GM18508 (cell line): Measurements from ENCODE around the gene MEI1.
"Not testable (repeated sequence)": the region's sequence is repeated elsewhere in the genome, so short reads cannot be mapped to it uniquely, and the experiment has no call there.

ENCODE experiments used
- ATAC-seq: cut with Tn5 transposase; IDR thresholded peaks from one replicate; pipeline ENCODE4 v1.9.1; 2021; ENCODE audit warnings: moderate number of reproducible peaks; ENCODE audit not compliant: insufficient read depth, unreplicated experiment

MEI1 gene

DNA sequence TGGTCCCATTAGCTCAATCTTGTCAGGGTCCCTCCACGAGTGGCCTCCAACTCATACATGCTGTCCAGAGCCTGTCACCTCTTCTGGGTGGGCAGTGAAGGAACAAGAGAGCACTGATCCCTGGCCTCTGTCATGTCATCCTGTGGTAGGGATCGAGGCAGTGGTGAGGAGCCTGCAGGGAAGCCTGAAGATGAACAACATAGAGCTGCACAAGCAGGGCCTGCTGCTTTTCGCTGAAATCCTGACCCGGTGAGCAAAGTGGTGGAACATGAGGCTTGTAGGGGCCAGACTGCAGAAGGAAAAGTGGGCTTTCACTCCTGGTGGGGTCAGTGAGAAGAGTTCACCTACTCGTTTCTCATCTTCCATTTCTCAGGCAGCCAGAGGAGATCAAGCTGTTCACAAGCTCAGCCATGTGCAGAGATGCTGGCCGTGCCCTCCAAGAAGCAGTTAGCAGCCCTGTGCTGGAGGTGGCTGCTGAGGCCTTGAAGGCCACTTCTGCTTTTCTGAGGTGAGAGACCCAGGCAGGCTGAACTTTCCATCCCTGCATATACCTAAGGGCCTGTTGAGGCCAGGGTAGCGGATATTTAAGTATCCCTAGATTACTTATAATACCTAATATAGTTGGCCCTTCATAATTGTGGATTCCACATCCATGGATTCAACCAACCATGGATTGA, 32.9 kb downstream of the MEI1 start:
- no peak for ATAC-seq

DNA sequence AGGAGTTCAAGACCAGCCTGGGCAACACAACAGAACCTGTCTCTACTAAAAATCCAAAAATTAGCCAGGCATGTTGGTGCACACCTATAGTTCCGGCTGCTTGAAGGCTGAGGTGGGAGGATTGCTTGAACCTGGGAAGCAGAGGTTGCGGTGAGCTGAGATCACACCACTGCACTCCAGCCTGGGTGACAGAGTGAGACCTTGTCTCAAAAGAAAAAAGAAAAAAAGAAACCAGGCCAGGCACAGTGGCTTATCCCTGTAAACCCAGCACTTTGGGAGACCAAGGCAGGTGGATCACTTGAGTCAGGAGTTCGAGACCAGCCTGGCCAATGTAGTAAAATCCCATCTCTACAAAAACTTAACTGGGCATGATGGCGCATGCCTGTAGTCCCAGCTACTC, 33.9 kb downstream of the MEI1 start:
- not testable (repeated sequence) for ATAC-seq

DNA sequence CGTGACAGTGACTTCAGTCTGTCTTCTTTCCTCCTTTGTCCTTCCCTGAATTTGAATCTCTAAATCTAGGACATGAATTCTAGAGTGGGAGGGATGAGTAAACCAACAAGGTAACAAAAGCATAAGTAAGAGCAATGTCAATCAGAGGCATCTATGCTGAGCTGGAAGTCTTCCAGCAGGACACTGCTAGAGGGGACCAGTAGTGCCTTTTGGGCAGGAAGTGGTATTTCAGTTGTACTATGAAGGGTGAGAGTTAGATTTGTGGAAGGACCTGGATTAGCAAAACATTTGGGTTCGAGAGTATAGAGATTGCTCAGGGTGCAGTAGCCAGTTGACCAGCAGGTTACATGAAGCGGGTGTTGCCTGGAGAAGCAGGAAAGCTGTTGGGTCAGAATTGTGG, 40.3 kb downstream of the MEI1 start:
- ATAC-seq: no peak

DNA sequence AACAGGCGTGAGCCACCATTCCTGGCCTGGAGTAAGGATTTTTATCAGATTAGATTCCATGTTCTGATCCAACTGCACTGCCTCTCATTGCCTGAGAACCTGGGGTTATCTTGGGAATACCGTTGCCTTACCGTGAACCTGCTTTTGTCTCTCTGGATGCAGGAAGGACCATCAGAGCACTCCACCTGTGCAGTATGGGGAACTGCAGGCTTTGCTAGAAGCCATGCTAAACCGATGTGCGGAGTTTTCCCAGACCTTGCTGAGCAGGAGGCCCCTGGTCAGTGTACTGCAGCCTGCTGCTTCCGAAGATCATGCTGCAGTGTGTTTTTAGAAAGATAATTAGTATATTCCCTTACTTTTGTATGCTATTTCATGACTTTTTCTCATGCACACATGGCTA, 43.6 kb downstream of the MEI1 start:
- ATAC-seq: no peak

DNA sequence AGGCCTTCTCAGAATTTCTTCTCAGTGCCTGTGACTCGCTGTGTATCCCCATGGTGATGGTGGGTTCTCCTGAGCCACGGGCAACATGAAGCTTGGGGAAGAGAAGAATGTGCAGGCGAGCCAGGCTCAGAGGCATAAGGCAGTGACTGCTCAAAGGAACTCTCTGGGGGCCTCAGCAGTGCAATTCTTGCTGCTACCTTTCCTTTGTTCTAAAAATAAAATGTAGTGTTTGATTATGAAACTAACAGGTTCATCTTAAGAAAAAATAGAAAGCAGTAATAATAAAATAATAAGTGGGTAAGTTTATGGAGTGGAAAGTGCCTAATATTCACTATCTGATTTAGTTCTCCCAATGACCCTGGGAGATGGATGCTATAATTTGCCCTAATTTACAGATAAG, 46.7 kb downstream of the MEI1 start:
- no peak for ATAC-seq

DNA sequence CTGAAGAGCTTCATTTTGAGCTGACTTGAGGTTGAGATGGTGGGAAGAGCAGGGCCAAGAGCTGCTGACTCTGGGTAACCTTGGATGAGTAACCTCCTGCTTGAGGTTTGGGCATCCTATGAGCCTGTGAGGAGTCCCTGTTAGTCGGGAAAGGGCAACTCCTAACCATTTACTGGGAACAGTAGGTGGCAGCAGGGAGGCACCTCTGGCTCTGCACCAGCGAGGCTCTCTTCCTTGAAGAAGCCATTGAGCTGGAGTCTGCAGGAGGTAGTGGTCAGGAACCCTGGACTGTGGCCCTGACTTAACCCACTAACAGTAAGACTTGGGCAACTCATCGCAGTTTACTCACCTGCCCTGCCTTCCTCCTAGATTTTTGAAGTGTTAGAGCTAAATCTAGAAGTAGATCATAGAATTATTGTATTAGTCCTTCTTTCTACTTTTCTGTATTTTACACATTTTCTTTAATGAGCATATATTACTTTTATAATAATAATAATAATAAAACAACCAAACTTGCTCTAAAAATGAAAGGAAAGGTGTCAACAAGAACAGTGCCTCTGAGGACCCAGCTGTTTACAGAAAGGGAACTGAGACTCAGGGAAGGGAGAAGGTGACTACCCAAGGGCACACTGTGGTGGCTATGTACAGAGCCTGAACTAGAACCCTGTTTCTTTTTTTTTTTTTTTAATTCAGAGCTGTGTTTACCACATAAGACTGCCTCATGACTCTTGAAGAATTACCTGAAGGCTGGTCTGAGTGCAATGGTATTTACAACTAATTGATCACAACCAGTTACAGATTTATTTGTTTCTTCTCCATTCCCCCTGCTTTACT, 47.5 kb downstream of the MEI1 start:
- peak; percentile 42 for ATAC-seq

DNA sequence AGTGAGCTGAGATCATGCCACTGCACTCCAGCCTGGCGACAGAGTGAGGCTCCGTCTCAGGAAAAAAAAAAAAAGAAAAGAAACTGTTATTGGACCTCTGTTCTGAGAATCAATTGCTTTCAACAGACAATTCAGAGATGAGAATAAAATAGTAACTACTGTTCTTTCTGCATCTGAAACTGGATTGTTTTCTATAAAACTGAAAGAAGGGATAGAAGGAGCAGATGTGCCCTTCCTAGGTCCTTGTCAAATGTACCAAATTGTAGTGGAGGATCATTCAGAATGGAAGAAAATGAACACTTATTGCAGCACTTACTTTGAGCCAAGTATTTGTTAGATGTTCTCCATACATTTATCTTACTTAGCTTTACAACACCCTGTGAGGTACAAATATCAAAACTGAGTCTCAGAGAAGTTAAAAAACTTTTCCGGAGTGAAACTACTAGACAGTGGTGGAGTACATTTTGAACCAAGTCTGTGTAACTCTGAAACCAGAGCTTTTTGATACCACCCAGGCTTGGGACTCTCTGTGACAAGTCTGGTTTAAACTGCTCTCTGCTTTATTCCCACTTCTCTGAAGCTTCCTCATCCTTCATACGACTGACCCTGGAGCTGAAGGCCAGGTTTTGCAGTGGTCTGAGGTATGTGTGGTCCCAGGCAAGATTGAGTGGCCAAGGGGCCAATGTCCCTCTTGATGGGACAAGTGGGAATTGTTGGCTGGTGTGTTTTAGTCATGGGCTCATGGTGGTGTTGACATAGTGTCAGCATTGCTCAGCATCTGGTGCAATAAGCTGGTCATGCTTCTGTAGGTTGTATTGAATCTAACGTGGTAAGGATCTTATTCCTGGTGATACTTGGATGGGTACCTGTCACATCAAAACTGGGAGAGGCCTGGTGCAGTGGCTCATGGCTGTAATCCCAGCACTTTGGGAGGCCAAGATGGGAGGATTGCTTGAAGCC, 53.0 kb downstream of the MEI1 start:
- ATAC-seq: no peak

DNA sequence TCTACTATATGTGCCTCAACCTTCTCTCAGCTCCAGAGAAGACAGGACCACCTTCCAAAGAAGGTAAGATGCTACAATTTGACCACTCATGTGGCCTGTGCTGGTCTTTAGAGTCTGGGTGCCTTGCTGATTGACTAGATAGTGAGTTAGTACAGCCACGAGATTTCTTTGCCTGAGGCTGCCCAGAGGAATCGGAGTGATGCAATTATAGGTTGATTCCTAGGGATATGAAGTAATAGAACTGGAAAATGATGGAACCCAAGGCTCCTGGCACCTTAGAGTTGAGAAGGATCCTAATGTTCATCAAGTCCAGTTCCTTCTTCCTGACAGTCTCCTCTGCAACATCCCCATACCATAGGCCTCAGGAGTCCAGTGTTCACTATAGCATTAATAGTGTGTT, 54.7 kb downstream of the MEI1 start:
- ATAC-seq: no peak

DNA sequence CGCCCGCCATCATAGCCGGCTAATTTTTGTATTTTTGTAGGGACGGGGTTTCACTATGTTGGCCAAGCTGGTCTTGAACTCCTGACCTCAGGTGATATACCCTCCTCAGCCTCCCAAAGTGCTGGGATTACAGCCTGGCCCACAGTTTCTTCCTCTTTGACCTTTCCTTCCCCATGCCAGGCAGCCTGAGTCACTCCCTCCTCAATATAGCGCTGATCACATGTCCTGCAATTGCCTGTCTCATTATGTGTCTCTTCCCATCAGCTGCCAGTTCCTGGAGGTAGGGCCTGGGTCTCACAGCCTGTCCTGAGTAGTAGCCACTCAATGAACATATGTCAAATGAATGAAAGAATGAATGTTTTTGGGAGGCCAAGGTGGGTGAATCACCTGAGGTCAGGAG, 58.2 kb downstream of the MEI1 start:
- ATAC-seq: no peak

DNA sequence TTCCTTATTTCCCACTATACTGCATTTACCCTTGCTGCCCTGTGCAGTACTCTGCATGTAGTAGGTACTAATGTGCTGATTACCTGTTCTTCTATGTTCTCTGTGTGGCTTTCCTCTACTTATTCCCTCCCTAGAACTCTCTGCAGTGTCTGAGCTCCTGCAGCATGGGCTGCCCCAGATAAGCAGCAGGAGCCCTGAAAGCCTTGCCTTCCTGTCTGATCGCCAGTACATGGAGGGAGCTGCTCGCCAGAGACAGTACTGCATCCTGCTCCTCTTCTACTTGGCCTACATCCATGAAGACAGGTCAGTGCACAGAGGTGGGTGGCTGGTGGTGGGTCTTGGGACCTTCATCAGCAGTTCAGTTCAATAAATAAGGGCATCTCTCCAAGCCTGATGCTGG, 58.9 kb downstream of the MEI1 start:
- ATAC-seq: no peak

DNA sequence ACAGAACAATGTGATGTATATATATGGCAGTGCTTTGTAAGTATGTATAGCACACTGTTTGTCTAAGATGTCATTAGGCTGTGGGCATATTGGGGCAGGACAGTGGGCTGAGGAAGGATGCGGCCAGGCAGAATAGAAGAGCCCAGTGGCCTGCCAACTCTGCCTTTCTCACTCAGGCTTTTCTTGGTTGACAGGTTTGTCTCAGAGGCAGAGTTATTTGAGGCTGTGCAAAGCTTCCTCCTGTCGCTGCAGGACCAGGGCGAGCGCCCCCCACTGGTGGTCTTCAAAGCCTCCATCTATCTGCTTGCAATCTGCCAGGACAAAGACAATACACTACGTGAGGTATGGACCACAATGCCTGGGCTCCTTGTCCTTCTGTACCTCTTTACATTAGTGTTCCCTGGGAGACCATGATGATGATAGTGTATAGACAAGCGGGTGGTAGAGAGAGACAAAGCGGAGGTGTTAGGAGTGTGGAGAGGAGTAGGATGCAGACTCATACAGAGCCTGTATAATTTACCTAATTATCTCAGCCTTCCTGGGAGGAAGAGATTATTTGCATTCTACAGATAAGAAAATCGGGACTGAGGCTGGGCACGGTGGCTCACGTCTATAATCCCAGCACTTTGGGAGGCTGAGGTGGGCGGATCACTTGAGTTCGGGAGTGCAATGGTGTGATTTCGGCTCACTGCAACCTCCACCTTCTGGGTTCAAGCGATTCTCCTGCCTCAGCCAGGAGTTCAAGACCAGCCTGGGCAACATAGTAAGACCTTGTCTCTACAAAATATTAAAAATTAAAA, 63.9 kb downstream of the MEI1 start:
- ATAC-seq: no peak

DNA sequence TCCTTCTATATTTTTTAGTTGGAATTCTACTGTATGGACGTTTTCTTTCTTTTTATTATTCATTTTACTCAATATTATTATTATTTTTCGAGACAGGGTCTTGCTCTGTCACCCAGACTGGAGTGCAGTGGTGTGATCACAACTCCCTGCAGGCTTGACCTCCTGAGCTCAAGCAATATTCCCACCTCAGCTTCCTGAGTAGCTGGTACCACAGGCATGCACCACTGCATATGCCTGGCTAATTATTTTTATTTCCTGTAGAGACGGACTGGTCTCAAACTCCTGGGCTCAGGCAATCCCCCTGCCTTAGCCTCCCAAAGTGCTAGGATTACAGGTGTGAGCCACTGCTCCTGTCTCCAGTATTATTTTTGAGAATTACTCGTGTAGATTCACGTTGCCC, 67.2 kb downstream of the MEI1 start:
- ATAC-seq: no peak

DNA sequence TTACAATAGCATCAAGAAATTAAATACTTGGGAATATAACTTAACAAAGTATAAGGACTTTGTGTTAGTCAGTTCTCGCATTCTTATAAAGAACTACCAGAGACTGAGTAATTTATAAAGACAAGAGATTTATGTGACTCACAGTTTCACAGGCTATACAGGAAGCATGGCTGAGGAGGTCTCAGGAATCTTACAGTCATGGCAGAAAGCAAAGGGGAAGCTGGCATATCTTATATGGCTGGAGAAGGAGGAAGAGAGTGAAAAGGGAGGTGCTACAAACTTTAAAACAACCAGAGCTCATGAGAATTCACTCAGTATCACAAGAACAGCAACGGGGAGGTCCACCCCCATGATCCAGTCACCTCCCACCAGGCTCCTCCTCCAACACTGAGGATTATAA, 69.1 kb downstream of the MEI1 start:
- ATAC-seq: no peak

DNA sequence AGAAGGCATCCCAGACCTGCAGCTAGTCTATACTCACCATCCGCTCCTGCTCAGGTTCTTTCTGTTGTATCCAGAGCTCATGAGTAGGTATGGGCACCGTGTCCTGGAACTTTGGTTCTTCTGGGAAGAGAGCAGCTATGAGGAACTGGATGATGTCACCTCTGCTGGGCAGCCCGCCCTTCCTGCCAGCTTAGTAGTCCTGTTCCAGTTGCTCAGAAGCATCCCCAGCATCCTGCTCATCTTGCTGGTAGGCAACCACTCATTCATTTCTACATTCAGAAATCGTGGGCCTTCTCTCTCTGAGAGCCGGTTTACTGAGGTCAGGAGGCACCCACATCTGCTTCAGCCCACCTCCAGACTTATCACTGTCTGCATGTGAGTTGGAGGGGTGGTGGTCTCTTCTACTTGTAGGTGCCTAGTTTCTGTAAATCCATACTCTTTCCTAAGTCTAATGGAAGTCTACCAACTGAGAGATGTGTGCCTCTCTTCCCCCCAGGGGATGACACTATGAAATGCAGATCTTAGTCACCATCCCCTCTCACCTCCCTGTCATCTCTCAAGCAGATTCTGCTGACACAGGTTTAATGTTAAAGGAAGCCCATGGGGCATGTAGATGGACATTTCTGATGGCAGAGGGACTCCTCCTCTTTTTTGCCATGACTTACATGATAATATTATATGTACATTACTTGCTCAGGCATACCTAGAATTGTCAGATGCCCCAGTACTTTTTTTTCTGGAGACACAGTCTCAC, 71.6 kb downstream of the MEI1 start:
- no peak for ATAC-seq

DNA sequence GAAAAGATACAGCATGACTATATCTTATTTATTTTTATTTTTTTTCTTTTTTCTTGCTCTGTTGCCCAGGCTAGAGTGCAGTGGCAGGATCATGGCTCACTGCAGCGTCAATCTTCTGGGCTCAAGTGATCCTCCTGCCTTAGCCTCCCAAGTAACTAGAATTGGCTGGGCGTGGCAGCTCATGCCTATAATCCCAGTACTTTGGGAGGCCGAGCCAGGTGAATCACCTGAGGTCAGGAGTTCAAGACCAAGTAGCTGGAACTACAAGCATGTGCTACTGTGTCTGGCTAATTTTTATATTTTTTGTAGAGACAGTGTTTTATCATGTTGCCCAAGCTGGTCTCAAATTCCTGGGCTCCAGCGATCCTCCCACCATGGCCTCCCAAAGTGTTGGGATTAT, 72.9 kb downstream of the MEI1 start:
- ATAC-seq: no peak

DNA sequence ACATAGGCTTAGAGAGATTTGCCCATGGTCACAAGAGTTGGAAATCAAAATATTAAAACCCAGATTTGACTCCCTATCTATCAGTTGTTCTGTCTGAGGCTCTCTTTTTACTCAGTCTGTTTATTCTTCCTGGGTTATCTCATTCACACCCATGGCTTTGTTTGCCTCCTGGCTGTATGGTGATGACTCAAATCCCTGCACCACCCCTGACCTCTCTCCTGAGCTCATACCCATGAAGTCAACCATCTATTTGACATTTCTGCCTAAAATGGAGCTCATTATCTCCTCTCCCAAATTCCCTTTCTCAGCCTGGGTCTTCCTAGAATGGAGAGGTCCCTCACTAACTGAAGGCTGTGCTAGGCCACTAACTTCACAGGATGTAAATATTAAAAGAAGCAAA, 73.3 kb downstream of the MEI1 start:
- ATAC-seq: no peak

DNA sequence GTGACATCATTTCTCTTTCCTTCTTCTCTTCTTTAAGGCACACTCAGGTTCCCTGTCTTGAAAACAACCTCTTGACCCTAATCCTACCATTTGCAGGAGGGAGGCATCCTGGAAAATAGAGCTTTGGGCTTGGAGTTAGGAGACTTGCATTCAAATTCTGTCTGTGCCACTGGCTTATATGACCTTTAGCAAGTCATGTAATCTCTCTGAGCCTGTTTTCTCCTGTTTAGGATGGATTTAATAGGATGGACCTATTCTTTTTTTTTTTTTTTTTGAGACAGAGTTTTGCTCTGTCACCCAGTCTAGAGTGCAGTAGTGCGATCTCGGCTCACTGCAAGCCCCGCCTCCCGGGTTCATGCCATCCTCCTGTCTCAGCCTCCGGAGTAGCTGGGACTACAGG, 76.0 kb downstream of the MEI1 start:
- ATAC-seq: no peak

DNA sequence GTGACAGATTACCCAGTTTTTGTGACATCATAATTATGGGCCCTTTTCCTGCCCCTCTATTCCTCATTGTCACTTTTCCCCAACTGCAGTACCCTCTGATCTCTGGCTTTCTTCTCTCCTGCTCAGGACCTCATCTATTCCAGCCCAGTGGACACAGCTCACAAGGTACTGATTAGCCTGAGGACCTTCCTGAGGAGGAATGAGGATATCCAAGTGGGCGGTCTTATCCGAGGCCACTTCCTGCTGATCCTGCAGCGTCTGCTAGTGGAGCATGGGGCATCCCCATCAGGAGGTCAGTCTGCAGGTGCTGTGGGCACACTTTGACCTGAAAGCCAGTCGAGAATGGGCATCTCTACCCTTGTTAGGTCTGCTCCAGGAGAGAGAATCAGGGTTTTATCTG, 76.7 kb downstream of the MEI1 start:
- ATAC-seq: no peak

DNA sequence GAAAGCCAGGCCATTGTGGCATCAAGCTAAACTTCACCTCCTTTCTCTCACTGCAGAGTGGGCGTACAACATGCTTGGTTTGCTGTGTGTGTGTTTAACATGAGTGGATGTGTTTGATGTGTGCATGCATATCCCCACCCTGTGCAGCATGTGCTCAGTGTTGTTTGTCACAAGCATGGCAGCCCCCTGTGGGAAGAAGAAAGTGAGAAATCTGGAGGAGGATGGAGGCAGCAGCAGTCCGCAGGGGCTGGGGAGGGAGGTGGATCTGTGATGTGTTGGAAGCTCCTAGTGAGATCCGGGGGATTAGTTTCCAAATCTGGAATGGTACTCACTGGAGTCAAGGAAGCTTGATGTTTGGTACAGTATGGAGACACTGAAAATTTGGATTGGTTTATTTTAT, 77.1 kb downstream of the MEI1 start:
- no peak for ATAC-seq
